ENCODE measurements around the gene SPTAN1.

The SPTAN1 gene

GRCh38 chr9:128675382-128675781, 123.0 kb downstream of the SPTAN1 start:
- no peak for DNase-seq (ENCODE audit: low read depth)

GRCh38 chr9:128677794-128678193, 125.4 kb downstream of the SPTAN1 start:
- DNase-seq (ENCODE audit: low read depth): no peak
